WTC11 (cell line): ENCODE data around the gene FUT7.

Experiments used
- CTCF ChIP-seq: fragments of 200-600 bp; IDR thresholded peaks from 2 replicates; pipeline ENCODE4 v1.8.0; 2022; ENCODE audit warnings: antibody characterized with exemption
- TF ChIP-seq, protein P1 (sequence below): sonication (generic); formaldehyde crosslinking; IDR thresholded peaks from 2 replicates; pipeline ENCODE4 v1.8.1; 2022; ENCODE audit warnings: mild to moderate bottlenecking, moderate library complexity, missing genetic modification reagents

GRCh38 chr9:137073992-137074399 is 42.1 kb upstream of the FUT7 start:
- TF ChIP-seq, protein P1, sequence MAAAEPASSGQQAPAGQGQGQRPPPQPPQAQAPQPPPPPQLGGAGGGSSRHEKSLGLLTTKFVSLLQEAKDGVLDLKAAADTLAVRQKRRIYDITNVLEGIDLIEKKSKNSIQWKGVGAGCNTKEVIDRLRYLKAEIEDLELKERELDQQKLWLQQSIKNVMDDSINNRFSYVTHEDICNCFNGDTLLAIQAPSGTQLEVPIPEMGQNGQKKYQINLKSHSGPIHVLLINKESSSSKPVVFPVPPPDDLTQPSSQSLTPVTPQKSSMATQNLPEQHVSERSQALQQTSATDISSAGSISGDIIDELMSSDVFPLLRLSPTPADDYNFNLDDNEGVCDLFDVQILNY (CRISPR knock-in tag): no peak
- TF ChIP-seq CTCF: no peak
